GM19240 (cell line): Measurements from ENCODE around the gene CLIC6.

Experiments used
- DNase-seq: peaks from one replicate; pipeline ENCODE4 v3.0.0; 2011; ENCODE audit warnings: low spot score; ENCODE audit not compliant: insufficient read length

Gene CLIC6

DNA sequence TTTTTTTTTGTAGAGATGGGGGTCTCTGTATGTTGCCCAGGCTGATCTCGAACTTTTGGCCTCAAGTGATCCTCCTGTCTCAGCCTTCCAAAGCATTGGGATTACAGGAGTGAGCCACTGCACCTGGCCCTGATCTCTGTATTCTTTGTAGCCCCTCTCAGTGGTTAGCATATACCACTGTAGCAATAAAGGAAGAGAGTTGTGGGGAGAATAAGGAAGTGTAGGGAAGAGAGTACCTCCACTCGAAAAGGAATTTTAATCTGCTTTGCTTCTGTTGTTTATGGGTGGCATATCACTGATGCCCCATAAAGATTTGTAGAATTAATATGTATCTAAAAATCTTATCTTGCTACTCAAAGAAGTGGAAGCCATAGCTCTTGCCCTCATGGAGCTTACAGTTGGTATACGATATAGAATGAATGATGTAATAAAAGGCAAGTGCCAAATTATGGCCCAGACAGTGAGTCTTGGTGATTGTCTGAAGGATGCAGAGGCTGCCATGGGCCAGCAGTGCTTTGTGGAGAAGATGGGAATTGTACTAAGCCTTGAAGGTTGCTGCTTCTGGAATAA is 96.0 kb downstream of the CLIC6 start:
- no peak for DNase-seq

DNA sequence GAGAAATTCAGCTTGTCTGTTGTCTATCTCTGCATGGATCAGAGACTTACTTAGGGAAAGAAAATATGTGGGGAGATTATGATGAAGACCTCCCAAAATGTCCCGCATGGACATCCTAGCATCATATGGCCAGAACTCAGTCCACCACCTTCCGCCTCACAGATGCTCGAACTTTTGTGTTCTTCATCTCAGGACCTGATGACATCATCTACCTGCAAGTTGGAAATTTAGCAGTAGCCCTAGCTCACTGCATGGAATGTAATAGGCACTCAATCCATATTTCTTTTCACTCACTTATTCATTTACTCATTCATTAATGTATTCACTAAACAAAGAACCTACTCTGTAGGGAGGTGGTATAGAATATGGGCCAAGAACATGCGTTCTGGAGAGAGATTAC is 96.8 kb downstream of the CLIC6 start:
- DNase-seq: no peak

DNA sequence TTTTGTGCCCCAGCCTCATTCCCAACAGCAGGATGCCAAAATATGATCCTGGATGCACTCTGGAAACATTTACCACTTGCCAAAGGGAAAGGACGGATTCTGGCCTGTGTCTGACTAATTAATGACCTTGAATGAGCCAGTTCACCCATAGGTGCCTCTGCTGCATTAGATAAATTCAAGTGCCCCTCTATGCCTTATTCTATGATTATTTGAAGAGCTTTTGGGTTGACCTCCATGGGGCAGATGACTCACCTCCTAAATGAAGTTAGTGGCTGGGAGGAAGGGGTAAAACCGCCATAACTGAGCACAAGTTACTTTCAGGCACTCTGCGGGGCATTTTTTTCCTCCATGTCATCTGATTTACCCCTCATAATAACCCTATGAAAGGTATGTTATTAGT is 98.1 kb downstream of the CLIC6 start:
- DNase-seq: no peak
